Mesenteric fat pad (tissue), 1 donor: Measurements from ENCODE around the gene MGRN1. TPM values are rescaled to one million over a fixed set of nuclear protein-coding genes. Genes with fewer than 3 reads are reported as not detected.

Experiments used
- DNase-seq: peaks from one replicate; pipeline ENCODE4 v3.0.0-alpha.2; 2020; ENCODE audit warnings: low spot score
- long read RNA-seq: library from polyadenylated mRNA; unstranded; transcript quantifications from one replicate; pipeline ENCODE4 v2.0.0, GENCODE V29; 2020
- total RNA-seq: library from RNA; stranded (reverse); fragmentation: NEBNext Ultra II Directional; extraction: Animal tissue kit (Norgen Biotek cat#: 25700); gene quantifications from one replicate; pipeline ENCODE4 v1.2.1, GENCODE V29; 2021
- donor health status: DM: yes; HTN: yes; CAD: no.

MGRN1 gene
- 74.1 TPM for total RNA-seq
- long read RNA-seq, full-length matches to known transcripts = 5 of 20 reads
- long read RNA-seq, partial matches to known transcripts = 5 of 20 reads
- long read RNA-seq, other reads (novel, unspliced or antisense) = 10 of 20 reads

DNA sequence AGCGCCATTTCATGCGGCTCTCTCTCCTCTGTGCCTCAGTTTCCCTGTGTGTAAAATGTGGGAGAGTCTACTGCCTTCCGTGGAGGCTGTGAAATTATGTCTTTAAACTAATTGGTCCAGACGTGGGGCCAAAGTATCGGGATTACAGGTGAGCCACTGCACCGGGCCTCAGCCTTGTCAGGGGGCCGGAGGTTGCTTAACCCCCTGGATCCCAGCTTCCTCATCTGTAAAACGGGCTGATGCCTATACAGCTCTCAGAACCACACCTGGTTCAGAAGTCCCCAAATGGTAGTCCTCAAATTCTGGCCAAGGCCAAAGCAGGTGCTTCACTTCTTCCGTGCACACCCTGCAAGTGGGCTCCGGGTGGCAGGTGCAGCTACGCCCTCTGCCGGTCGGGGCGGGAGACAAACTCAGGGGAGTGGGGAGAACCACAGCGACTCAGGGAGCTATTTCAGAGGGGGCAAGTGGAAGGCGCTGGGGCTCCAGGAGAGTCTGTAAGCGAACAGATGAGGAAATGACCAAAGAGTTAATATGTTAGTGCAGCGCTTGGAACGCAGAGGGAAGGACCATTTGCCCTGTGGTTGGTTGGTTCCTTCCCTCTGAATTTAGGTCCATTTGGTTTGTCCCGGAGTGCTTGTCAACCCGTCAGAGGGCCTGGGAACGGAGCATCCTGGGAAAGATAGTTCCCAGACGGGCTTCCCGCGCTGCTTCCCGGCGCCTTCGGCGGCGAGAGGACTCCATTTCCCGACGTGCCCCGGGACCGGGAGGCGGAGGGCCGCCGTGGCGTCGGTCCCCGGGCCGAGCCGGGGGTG lies at the start of gene MGRN1:
Gene MGRN1 (plus strand): TSS at position 812 of the 812 bp plus-strand sequence. CDS start 135 bp downstream, outside the sequence.
- peak; percentile 97 for DNase-seq

GRCh38 chr16:4574919-4575705 lies 49.5 kb upstream of the MGRN1 start:
- DNase-seq = no peak

DNA sequence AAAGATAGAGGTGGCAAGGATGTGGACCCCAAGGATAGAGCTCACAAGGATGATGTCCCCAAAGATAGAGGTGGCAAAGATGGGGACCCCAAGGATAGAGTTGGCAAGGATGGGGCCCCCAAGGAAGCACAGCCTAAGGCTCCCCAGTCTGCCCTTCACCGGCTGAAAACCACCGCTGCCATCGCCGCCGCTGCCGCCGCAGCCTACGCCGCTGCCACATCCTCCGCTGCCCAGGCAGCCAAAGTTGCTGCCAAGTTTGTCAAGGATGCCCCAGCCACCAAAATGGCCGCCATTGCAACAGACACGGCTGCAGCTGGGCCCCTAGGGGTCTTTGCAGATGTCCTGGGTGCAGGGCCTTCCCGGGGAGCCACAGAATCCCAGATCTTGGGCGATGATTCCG lies 48.6 kb upstream of the MGRN1 start:
- no peak for DNase-seq

GRCh38 chr16:4578961-4579530 lies 45.6 kb upstream of the MGRN1 start:
- DNase-seq = no peak

DNA sequence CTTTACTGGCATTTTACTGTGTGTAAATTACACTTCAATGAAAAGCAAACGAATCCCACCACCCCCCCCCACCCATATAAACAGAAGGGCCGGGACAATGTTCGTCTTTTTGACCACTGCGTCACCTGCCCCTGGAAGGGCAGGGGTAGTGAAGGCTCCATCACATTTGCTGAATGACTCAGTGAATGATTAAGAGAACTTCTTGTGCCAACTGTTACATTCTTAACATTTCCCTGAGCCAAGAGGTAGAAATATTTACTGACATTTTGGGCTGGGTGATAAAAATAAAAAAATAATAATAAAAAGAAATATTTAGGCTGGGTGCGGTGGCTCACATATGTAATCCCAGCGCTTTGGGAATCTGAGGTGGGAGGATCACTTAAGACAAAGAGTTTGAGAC lies 44.4 kb upstream of the MGRN1 start:
- DNase-seq = no peak

DNA sequence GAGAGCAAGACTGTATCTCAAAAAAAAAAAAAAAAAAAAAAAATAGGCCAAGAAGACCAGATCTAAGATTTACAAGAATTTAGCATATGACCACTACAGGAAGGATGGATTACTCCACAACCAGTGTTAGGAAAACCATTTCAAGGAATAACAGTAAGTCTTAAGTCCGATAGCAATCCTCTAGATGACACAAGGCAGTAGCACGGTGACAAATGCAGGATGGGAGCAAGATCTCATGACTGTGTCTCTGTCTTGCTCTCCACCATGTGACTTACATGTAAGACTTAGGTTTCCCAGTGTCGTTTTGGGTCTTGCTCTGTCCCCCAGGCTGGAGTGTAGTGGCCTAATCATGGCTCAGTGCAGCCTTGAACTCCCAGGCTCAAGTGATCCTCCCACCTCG lies 40.7 kb upstream of the MGRN1 start:
- DNase-seq = no peak

- no peak for DNase-seq
Measured at GRCh38 chr16:4586291-4586690, 38.3 kb upstream of the MGRN1 start.

DNA sequence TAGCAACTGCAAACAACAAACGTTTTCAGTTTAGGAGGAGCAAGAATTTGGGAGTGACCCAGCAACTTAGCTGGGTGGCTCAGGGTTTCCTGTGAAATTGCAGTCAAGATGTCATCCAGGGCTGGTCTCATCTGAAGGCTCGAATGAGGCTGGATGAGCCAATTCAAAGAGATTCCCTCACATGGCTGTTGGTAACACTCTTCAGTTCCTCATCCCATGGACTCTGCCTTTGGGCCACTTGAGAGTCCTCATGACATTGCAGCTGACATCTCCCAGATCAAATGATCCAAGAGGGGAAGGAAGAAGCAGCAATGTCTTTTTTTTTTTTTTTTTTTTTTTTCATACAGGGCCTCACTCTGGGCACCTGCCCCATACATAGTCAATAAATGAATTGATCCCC lies 36.2 kb upstream of the MGRN1 start:
- no peak for DNase-seq

- no peak for DNase-seq
Measured at GRCh38 chr16:4588961-4589360, 35.7 kb upstream of the MGRN1 start.

- DNase-seq = no peak
Measured at GRCh38 chr16:4591191-4591590, 33.4 kb upstream of the MGRN1 start.

GRCh38 chr16:4591706-4592470 lies 32.7 kb upstream of the MGRN1 start:
- no peak for DNase-seq

GRCh38 chr16:4593086-4593485 lies 31.5 kb upstream of the MGRN1 start:
- DNase-seq = no peak

- no peak for DNase-seq
Measured at GRCh38 chr16:4594433-4595410, 29.9 kb upstream of the MGRN1 start.

- no peak for DNase-seq
Measured at GRCh38 chr16:4597174-4597573, 27.5 kb upstream of the MGRN1 start.

- DNase-seq = no peak
Measured at GRCh38 chr16:4599037-4599436, 25.6 kb upstream of the MGRN1 start.

DNA sequence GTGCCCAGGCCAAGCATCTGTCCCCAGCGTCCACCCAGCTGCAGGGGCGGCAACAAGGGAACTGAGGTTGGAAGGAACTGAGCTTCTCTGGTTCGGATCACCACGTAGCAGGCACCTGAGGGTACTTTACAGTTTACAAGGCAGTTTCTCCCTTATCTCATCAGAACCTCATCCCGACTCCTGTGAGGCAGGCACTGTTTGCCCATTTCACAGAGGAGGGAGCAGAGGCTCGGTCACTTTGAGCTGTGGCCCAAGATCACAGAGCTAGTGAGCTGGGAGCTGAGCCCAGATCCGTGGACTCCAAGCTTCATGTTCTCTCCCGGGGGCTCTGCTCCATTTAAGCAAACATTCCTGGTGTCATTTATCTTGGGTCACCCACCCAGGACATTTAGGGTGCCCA lies 25.1 kb upstream of the MGRN1 start:
- no peak for DNase-seq

- DNase-seq = no peak
Measured at GRCh38 chr16:4601036-4601863, 23.4 kb upstream of the MGRN1 start.

GRCh38 chr16:4601864-4602186 lies 22.8 kb upstream of the MGRN1 start:
- no peak for DNase-seq

DNA sequence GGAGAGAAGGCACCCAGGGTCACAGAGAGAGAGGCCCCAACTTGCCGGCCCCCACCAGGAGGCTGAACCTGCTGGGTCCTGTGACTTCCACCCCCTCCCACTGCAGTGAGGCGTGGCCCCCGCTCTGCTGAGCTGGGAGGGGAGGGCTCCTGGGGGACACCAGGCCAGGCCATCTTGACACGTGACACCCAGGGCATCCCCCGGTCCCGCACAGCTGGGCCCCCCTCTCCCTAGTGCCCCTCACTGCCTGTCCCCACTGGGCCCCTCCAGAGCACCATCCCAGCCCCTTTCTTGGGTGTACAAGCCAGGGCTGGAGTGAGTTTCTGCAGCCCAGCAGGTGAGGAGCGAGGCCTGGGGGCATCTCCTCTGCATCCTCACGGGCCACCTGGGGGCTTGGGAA lies 22.3 kb upstream of the MGRN1 start:
- DNase-seq = no peak
